ENCODE measurements around the gene P2RY11. TPM values are rescaled to one million over a fixed set of nuclear protein-coding genes. Genes with fewer than 3 reads are reported as not detected.

P2RY11 gene
- total RNA-seq, 1 experiment from 2014 or later = 43.1 TPM

DNA sequence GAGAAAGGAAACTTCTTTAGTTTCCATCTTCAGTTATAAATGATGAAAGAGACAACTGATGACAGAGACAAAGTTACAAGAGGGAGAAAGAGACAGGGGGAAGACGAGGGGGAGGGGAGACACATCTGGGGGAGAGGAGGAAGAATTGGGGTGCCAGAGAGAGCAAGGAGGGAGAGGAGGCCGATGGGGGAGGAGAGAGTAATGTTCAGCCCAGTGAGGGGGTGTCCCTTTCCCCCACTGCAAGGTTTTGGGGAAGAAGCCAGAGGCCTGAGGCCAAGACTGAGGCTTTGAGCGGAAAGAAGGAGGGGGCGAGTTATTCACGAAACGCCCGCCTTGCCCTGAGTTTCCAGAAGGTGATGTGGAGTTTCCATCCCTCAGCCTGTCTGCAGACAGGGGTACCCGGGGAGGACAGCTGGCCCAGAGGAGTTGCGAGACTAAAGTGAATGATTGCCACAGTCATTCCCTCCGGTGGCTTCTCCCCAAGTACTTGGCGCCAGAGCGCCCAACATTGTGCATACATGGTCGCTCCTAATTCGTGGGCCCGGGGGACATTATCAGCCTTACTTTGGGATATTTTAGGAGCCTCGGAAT lies 5.9 kb upstream of the P2RY11 start:
- H3K9me3 Mint-ChIP-seq (ENCODE audit: unreplicated experiment) = no peaks in the 10 kb centered on the region
- intact Hi-C loops (cut with micrococcal nuclease) = no loop called here
- H3K4me1 Mint-ChIP-seq (ENCODE audit: insufficient read depth, unreplicated experiment) = peaks cover 9% of the 10 kb centered on the region
- TF ChIP-seq, protein P1, sequence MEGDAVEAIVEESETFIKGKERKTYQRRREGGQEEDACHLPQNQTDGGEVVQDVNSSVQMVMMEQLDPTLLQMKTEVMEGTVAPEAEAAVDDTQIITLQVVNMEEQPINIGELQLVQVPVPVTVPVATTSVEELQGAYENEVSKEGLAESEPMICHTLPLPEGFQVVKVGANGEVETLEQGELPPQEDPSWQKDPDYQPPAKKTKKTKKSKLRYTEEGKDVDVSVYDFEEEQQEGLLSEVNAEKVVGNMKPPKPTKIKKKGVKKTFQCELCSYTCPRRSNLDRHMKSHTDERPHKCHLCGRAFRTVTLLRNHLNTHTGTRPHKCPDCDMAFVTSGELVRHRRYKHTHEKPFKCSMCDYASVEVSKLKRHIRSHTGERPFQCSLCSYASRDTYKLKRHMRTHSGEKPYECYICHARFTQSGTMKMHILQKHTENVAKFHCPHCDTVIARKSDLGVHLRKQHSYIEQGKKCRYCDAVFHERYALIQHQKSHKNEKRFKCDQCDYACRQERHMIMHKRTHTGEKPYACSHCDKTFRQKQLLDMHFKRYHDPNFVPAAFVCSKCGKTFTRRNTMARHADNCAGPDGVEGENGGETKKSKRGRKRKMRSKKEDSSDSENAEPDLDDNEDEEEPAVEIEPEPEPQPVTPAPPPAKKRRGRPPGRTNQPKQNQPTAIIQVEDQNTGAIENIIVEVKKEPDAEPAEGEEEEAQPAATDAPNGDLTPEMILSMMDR (IDR thresholded peaks at IDR 0.05; ENCODE audit: unreplicated experiment) = no peak
- H3K36me3 Mint-ChIP-seq (ENCODE audit: insufficient read depth, unreplicated experiment) = peaks cover 47% of the 10 kb centered on the region
- ChIA-PET POLR2A (interaction anchor here (0.8 to 3.8 kb wide), 9 partner anchors 9 to 275 kb away, joined by 3 to 24 read pairs (median 7); partner anchors contain the start of genes EIF3G, MRPL4 and TYK2), CTCF (interaction anchor here (1.1 kb wide), 1 partner anchor 174 kb away, joined by 4 read pairs; no protein-coding TSS in a partner anchor)
- no TSS peak for BruUV-seq (replicated peaks)
- peak overlapping the region; percentile 91 for H3K27ac Mint-ChIP-seq (ENCODE audit: low read depth, unreplicated experiment)
- no peak for DNase-seq (ENCODE audit: unreplicated experiment)
- H3K27me3 Mint-ChIP-seq (ENCODE audit: insufficient read depth, unreplicated experiment) = no peaks in the 10 kb centered on the region
- H3K4me3 Mint-ChIP-seq (ENCODE audit: unreplicated experiment) = peak overlapping the region; percentile 88

DNA sequence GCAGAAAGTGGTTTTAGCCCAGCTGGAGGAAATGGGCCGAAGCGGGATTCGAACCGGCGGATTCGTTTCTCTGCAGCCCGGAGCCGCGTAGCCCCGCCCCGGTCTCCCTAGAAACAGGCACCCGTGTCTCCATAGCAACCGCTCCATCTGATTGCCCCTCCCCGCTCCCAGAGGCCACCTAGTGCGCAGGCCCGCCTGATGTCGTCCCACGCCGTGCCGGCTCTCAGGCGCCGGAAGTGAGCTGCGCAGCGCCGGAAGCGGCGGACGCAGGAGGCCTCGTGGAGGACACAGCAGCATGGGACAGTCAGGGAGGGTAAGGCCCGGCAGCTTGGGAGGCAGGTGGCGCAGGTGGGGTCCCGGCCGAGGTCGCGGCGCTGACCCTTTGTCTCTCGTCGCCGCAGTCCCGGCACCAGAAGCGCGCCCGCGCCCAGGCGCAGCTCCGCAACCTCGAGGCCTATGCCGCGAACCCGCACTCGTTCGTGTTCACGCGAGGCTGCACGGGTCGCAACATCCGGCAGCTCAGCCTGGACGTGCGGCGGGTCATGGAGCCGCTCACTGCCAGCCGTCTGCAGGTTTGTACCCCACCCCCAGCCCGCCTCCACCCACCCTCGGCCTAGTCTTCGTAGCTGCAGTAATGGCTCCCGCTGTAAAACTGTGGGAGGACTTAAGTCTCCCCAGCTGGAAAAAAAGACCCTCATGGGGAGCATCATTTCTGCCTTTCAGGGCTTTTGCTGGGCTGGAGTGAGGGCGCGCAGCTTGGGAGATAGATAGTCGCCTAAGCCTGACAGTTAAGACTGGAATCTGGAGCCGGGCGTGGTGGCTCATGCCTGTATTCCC lies 5.2 kb upstream of the P2RY11 start, which contains the start of gene PPAN:
Gene PPAN (plus strand): TSS at position 263 of the 837 bp plus-strand sequence. CDS start 33 bp downstream, at position 296.
- Mint-ChIP-seq H3K27me3 (ENCODE audit: insufficient read depth, unreplicated experiment) (no peaks in the 10 kb centered on the region), H3K9me3 (ENCODE audit: unreplicated experiment) (no peaks in the 10 kb centered on the region), H3K36me3 (ENCODE audit: insufficient read depth, unreplicated experiment) (peaks cover 53% of the 10 kb centered on the region), H3K4me3 (ENCODE audit: unreplicated experiment) (peak within 1 kb of the TSS; percentile 88), H3K4me1 (ENCODE audit: insufficient read depth, unreplicated experiment) (peaks cover 9% of the 10 kb centered on the region), H3K27ac (ENCODE audit: low read depth, unreplicated experiment) (peak within 1 kb of the TSS; percentile 91)
- TF ChIP-seq, protein P1 (IDR thresholded peaks at IDR 0.05; ENCODE audit: unreplicated experiment) = no peak
- intact Hi-C loops (cut with micrococcal nuclease) = no loop called here
- peak; percentile 99 for DNase-seq (ENCODE audit: unreplicated experiment)
- POLR2A ChIA-PET = interaction anchor here (0.8 to 3.8 kb wide), 11 partner anchors 9 to 274 kb away, joined by 3 to 24 read pairs (median 4); partner anchors contain the start of genes EIF3G, MRPL4 and TYK2
- CTCF ChIA-PET = interaction anchor here (0.8 to 2.0 kb wide), 4 partner anchors 14 to 608 kb away, joined by 4 to 7 read pairs (median 5); no protein-coding TSS in a partner anchor
- no TSS peak for BruUV-seq (replicated peaks)

DNA sequence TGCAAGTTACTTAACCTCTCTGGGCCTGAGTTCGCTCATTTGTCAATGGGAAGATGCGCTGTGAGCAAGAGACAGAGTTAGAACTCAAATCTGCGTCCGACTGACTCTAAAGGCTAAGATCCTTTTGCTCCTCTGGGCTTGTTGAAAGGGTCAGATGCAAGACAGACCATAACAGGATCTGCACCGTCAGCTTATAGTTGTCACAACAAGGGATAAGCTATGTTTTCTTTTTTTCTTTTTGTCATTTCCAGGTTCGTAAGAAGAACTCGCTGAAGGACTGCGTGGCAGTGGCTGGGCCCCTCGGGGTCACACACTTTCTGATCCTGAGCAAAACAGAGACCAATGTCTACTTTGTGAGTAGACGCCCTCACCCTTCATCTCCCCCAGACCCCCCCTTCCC lies 4.2 kb upstream of the P2RY11 start:
- Mint-ChIP-seq H3K9me3 (ENCODE audit: unreplicated experiment) (no peaks in the 10 kb centered on the region), H3K4me1 (ENCODE audit: insufficient read depth, unreplicated experiment) (peaks cover 10% of the 10 kb centered on the region), H3K27me3 (ENCODE audit: insufficient read depth, unreplicated experiment) (no peaks in the 10 kb centered on the region), H3K4me3 (ENCODE audit: unreplicated experiment) (peak overlapping the region; percentile 88), H3K36me3 (ENCODE audit: insufficient read depth, unreplicated experiment) (peaks cover 62% of the 10 kb centered on the region), H3K27ac (ENCODE audit: low read depth, unreplicated experiment) (peak overlapping the region; percentile 91)
- intact Hi-C loops (cut with micrococcal nuclease) = no loop called here
- POLR2A ChIA-PET = interaction anchor here (1.4 to 3.8 kb wide), 5 partner anchors 8 to 19 kb away, joined by 3 to 24 read pairs (median 12); partner anchors contain the start of gene EIF3G
- CTCF ChIA-PET = interaction anchor here (0.7 to 2.0 kb wide), 3 partner anchors 9 to 570 kb away, joined by 3 to 7 read pairs (median 3); no protein-coding TSS in a partner anchor
- DNase-seq (ENCODE audit: unreplicated experiment) = no peak
- no TSS peak for BruUV-seq (replicated peaks)
- TF ChIP-seq, protein P1 (IDR thresholded peaks at IDR 0.05; ENCODE audit: unreplicated experiment) = no peak
